ENCODE results near the gene PINK1.

Gene PINK1

GRCh38 chr1:20611652-20612051, 21.6 kb upstream of the PINK1 start:
- DNase-seq = no peak

- no peak for DNase-seq
Measured at GRCh38 chr1:20612221-20612746, 21.0 kb upstream of the PINK1 start.

DNA sequence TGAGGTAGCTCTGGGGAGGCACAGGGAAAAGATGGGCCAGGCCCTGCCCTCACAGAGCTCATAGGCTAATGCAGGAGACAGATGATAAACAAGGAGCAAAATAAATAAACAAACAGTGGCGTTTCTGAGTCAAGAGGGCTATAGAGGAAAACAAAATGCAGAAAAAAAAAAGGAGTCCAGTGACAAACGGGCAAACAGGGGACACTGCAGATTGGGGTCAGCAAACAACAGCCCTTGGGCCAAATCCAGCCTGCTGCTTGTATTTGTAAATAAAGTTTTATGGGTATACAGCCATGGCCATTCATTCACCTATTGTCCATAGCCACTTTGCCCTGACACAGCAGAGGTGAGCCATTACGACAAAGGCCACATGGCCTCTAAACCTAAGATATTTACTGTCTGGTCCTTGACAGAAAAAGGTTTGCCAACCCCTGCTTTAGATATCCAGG, 19.1 kb upstream of the PINK1 start:
- DNase-seq = no peak

DNA sequence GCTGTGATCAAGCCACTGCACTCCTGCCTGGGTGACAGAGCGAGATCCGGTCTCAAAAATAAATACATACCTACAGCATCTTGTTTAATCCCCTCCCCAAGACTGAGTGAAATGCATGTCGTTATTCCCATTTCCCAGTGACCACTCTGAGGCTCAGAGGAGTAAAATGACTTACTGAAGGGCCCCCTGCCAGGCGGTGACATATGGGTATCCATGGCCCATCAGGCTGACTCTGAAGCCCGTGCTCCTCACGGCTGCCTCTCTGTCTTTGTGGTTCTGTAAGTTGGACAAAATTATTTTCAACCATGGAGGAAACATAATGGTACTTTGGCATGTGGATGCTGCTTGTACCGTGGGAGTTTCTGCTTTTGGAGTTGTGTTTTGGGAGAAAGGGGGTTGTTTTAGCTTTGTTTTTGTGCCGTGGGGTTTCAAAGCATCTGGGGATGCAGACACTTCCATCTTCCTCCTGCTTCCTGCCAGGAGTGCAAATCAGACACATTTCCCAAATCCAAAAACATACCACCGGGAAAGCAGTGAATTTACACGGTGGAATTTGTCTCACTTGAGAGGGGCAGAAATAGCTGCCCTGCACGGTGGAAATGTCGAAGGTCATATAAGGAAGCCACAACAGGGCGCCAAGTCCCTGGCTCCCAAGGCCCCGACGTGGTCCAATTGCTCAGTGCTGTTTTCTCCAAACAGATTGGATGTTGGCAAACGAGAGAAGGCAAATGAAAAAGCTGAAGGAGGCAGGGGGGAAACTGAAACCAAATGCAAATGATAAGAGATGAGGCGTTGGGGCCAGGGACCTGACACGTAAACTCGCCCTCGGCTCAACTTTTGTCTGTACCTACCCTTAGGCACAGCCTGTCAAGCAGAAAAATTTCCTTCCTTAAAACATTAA, 17.1 kb upstream of the PINK1 start:
- DNase-seq = no peak

GRCh38 chr1:20616847-20617487, 16.3 kb upstream of the PINK1 start:
- no peak for DNase-seq

- no peak for DNase-seq
Measured at GRCh38 chr1:20618550-20618949, 14.7 kb upstream of the PINK1 start.

DNA sequence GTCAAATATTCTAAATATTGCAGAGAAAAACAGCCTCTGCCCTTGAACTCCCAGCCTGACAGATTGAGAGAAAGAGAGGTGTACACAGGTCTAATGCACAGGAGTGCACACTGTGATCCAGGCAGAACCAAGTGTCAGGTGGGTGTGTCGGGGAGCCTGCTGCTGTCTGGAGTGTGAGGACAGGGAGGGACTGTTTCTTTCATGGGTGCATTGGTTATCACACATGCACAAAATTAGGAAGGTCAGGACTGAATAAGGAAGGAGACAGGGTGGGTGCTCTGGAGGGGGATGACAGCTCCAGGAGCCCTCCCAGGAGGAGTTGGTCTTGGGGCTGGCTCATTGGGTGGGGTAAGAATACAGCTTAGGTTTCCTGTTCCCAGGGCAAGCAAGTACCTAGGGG, 13.3 kb upstream of the PINK1 start:
- DNase-seq = no peak

GRCh38 chr1:20621012-20621411, 12.2 kb upstream of the PINK1 start:
- DNase-seq = no peak

DNA sequence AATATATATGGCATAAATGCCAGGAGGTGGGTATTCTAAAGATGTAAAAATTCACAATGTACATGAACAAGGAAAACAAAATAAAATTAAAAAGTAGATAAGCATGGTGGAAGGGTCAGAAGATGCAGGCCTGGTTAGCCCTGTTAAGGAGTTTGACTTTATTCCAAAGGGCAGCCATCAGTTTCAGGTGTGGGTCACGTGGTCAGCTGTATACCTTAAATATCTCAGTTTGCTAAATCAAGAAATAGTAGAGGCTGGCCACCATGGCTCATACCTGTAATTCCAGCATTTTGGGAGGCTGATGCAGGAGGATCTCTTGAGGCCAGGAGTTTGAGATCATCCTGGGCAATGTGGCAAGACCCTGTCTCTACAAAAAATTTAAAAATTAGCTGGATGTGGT, 8.5 kb upstream of the PINK1 start:
- DNase-seq = no peak

DNA sequence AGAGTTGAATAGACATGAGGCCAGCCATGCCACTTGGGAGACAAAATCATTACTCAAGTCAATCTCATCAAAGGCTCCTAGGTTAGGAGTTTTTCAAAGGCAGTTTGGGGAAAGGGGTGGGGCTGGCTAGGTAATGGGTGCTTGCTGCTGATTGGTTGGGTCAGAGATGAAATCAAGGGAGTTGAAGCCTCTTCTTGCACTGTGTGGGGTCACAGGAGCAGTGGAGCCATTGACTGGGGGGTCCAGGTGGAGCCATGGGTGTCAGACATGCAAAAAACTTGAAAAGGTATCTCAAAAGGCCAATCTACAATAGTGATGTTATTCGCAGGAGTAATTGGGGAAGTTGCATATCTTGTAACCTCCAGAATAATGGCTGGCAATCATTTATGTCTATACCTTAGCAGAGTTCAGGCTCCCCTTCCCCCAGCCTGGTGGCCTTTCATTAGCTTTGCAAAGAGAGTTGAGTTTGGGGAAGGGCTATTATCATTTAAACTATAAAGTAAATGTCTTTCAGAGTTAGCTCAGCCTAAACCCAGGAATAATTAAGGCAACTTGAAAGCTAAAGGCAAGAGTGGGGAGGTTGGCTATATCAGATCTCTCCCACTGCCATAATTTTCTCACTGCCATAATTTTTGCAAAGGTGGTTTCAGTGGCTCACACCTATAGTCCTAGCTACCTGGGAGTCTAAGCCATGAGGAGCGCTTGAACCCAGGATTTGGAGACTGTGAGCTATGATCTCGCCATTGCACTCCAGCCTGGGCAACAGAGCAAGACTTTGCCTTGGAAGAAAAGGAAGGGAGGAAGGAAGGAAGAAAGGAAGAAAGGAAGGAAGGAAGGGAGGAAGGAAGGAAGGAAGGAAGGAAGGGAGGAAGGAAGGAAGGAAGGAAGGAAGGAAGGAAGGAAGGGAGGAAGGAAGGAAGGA, 7.8 kb upstream of the PINK1 start:
- no peak for DNase-seq

DNA sequence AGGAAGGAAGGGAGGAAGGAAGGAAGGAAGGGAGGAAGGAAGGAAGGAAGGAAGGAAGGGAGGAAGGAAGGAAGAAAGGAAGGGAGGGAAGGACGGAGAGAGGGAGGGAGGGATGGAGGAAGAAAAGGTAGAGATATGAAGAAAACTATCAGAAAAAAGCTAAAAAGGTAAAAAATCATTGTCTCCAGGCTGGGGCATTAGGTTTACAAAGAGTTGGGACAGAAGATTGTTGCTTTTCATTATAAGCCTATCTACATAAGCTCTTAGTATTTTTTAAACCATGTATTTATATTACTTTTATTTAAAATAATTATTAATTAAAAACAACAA, 7.2 kb upstream of the PINK1 start:
- DNase-seq = no peak

DNA sequence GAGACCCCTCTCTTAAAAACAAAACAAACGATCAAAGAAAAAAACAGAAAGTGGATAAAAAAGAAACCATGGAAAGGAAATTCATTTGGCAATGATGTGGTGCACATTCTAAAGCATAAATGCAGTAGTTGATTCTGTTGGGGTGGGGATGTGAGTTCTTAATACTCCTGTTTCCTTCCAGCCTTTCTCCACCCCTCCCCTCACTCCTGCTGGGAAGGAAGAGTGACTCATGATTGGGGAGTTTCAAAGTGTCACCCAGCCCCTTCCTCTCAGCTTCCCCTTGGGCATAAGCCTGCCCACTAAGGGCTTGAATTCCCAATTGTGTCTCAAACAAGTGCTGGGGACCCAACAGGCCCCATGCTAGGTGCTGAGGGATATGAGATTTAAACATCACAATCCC, 6.7 kb upstream of the PINK1 start:
- DNase-seq = no peak

DNA sequence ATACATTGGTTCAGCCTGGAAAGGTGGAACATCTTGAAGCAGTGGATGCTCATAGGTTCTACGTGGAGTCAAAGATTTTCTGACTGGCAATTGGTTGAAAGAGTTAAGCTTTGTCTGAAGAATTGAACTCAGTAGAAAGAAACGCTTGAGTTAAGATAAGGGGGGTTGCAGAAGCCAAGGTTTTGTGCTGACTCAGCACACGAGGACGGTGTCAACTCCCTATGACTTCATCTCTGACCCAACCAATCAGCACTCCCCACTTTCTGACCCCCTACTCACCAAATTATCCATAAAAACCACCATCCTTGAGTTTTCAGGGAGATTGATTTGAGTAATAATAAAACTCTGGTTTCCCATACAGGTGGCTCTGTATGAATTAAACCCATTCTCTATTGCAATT, 2.5 kb upstream of the PINK1 start:
- no peak for DNase-seq

DNA sequence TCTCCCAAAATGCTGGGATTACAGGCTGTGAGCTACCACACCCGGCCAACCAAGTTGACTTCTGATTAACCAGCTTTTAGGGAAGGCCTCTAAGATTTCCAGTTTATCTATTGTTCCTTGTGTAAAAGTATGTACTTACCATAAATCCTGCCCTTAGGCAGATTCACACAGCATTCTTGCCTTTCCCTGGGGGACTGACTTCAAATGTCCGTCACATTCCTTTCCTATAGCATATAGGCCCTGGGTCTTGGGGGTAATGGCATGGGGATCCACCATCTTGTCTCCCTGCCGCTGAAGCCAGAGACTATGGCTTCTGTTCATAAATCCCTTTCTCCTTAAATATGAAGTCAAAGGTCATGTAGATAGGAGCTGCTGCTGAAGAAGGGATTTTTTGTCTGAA, 872 bp upstream of the PINK1 start:
- no peak for DNase-seq

DNA sequence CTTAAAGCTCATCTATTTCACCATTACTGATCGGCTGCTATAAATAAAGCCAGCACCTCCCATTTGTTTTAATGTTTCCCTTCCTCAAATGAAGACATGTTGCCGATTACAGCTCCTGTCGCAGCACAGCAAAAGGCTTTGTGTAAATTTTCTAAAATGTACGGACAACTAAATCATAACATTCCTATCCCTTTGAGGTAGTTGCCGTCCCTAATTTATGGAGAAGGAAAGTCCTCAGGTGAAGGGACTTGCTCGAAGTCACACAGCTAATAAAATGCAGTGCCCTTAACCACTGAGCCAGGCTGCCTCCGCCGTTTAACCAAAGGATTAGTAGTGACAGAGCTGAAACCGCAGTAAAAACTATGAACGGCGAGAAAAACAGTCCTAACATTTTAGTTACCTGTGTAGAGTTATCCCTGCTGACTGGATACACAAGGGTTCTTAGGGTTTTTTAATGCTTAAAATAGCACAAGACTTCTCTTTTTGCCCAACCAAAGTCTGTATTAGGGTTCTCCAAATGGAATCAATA, 871 bp downstream of the PINK1 start:
- no peak for DNase-seq

DNA sequence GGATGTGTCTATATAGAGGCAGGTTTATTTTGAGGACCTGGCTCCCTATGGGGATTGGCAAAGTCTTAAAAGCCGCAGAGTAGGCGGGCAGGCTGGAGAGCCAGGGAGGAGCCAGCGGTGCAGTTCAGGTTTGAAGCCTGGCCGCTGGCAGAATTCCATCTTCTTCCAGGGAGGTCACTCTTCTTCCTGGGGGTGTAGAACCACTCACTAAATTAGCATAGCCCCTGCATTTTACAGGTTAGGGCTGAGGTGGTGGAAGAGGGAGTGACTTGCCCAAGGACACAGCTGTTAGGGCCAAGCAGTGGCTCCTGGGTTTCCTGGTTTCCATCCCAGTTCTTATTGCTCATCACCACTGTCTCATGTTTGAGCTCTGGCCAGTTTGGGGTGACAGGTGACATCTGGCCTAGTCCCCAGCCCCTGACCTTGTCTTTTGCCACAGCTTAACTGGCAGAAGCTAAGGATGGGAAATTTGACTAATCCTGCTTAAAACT, 1.4 kb downstream of the PINK1 start:
- peak; percentile 6 to 35 for DNase-seq

- DNase-seq = no peak
Measured at GRCh38 chr1:20636785-20637347, 3.6 kb downstream of the PINK1 start.

DNA sequence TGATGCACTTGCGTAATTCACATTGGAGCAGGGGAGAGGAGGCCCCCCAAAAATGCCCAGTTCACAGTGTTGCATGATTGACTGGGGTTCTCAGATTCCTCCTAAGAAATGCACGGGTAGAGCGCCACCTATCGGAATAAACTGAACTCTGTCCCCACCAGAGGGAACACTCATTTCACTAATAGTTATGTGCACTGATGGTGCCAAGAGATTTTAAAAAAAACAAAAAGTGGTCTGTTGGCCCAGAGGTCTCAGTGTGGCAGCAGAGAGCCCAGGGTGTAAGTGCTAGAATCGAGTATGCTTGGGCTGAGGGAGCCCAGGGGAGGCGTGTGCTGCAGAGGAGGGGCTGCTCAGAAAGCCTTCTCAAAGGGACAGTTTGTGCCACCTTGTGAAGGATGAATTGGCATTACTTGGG, 6.9 kb downstream of the PINK1 start:
- DNase-seq = peak in 1 of 2 experiments; percentile 30

DNA sequence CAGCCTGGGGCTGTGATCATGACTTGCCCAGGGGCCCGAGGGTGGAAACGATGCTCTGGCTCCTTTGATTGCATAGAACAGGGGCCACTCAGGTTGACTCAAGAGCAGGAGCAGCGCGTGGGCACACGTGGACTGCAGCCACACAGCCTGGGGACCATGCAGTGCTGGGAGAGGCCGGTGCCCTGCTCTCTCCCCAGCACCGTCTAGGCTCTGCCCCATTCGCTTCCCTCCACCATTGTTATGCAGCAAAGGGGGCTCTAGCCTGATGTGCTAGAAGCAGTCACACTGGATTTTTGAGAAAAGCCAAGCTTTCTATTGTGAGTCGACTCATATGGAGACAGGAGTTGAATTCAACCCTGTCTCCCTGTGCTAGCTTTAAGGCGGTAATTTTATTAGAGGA, 8.7 kb downstream of the PINK1 start:
- no peak for DNase-seq

- DNase-seq = no peak
Measured at GRCh38 chr1:20643080-20643479, 9.8 kb downstream of the PINK1 start.

DNA sequence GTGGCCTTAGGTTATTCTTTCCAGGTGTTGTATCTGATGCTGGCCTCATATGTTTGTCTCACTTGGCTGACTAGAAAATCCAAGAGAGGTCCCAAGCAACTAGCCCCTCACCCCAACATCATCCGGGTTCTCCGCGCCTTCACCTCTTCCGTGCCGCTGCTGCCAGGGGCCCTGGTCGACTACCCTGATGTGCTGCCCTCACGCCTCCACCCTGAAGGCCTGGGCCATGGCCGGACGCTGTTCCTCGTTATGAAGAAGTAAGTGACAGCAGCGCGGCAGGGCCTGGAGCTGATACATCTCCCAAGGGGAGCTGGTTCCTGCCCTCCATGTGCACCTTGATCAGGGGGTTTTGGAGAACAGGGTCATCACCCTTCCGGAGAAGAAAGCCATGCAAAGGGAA, 11.2 kb downstream of the PINK1 start:
- no peak for DNase-seq

DNA sequence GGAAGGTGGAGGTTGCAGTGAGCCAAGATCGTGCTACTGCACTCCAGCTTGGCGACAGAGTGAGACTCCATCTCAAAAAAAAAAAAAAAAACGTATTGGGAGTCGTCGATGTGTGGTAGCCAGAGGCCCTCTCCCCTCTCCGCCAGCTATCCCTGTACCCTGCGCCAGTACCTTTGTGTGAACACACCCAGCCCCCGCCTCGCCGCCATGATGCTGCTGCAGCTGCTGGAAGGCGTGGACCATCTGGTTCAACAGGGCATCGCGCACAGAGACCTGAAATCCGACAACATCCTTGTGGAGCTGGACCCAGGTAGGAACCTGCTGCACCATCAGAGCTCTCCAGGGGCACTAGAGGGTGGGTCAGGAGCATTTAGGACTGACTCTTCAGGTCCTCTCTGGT, 12.2 kb downstream of the PINK1 start:
- no peak for DNase-seq

Measured in NCI-H526 (cell line).